ENCODE results near the gene GTF2H4.

Gene GTF2H4

GRCh38 chr6:30960907-30961673 is 53.1 kb downstream of the GTF2H4 start:
- DNase-seq (ENCODE audit: low read depth) = no peak

GRCh38 chr6:30962716-30963115 is 54.7 kb downstream of the GTF2H4 start:
- DNase-seq (ENCODE audit: low read depth) = no peak

GRCh38 chr6:30963641-30964040 is 55.6 kb downstream of the GTF2H4 start:
- DNase-seq (ENCODE audit: low read depth) = no peak

Data from stimulated activated CD8-positive, alpha-beta memory T cell treated with anti-CD3 and anti-CD28 coated beads, Interleukin-15, amount 100 ng/mL, for 24 hours (primary cell).